Colonic mucosa (tissue), 4 donors: ENCODE measurements around the gene CHSY1. TPM values are rescaled to one million over a fixed set of nuclear protein-coding genes. Genes with fewer than 3 reads are reported as not detected.

Source experiments
- DNase-seq: peaks from one replicate; pipeline ENCODE4 v3.0.0-alpha.2; 2020
- H3K27ac ChIP-seq: fragments of 200-600 bp; one replicate; pipeline ENCODE4 v1.8.0; 2021
- H3K27me3 ChIP-seq: fragments of 200-600 bp; one replicate; pipeline ENCODE4 v1.8.0; 2021
- H3K36me3 ChIP-seq: fragments of 200-600 bp; one replicate; pipeline ENCODE4 v1.8.0; 2021
- H3K4me1 ChIP-seq: fragments of 200-600 bp; one replicate; pipeline ENCODE4 v1.8.0; 2021; ENCODE audit warnings: mild to moderate bottlenecking
- H3K4me3 ChIP-seq: fragments of 200-600 bp; one replicate; pipeline ENCODE4 v1.8.0; 2021
- H3K9ac ChIP-seq, 2 donors: one replicate each; pipeline ENCODE4 v1.7.0; 2013; ENCODE audit warnings: control low read depth in 2 of 2, low read depth in 2 of 2, low read length in 2 of 2
- H3K9me3 ChIP-seq: fragments of 200-600 bp; one replicate; pipeline ENCODE4 v1.8.0; 2021
- CTCF ChIP-seq: fragments of 200-600 bp; IDR thresholded peaks from one replicate; pipeline ENCODE4 v1.8.0; 2022; ENCODE audit warnings: antibody characterized with exemption, mild to moderate bottlenecking
- intact Hi-C: fragments of 100-400 bp; cut with DNase I; formaldehyde crosslinking; loops from one replicate; pipeline ENCODE4 v1.14.1; 2022
- total RNA-seq, 2 donors: library from RNA; stranded (reverse); fragmentation: NEBNext Ultra II Directional in 1 of 2; extraction: Animal tissue kit (Norgen Biotek cat#: 25700) in 1 of 2; gene quantifications; one replicate each; pipeline ENCODE4 v1.2.1, GENCODE V29; 2021
- donor health status: healthy.
- donor health status: DM: no; HTN: no; CAD: no.
- donor health status: DM: no; HTN: no; CAD: no.

The CHSY1 gene
- total RNA-seq, 2 donors from 2014 or later: 12.3 to 13.7 TPM

DNA sequence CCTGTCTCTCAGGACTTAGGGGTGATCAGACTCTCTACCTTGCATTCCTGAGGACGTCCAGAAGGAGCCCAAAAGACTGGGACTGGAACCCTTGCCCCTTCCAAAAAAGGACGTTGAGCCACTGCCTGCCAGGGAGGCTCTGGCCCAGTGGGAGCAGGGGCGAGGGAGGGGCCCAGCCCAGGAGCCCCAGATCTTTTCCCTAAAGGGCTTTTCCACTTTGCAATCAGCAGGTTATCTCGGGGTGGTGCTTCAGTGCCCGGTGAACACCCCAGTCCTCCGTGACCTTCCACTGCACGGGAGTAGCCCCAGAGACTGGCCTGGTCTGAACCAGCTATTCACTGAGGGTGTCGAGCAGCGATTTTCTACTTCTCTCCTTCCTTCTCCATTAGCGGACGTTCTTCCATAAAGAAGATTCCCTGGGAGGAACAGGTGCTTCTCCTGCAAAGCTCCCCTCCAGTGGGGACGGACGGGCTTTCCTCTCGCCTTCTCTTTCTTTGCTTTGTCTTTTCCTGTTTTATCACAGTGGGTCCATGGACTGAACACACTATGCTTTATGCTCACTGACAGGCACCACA is 113.7 kb downstream of the CHSY1 start:
- Histone ChIP-seq H3K9ac (no peak overlapping the region), H3K4me3 (no peak overlapping the region), H3K27ac (no peak overlapping the region), H3K9me3 (no peaks in the 10 kb centered on the region), H3K27me3 (no peaks in the 10 kb centered on the region), H3K4me1 (no peaks in the 10 kb centered on the region), H3K36me3 (no peaks in the 10 kb centered on the region)
- intact Hi-C loops: no loop called here
- DNase-seq: no peak
- no peak for TF ChIP-seq CTCF

- Histone ChIP-seq H3K36me3 (no peaks in the 10 kb centered on the region), H3K27ac (no peak overlapping the region), H3K27me3 (no peaks in the 10 kb centered on the region), H3K4me3 (no peak overlapping the region), H3K4me1 (no peaks in the 10 kb centered on the region), H3K9ac (no peak overlapping the region), H3K9me3 (no peaks in the 10 kb centered on the region)
- TF ChIP-seq CTCF: no peak
- DNase-seq: no peak
- intact Hi-C loops: no loop called here
Observed at GRCh38 chr15:101137312-101137940, 114.4 kb downstream of the CHSY1 start.

GRCh38 chr15:101136381-101137268 is 115.2 kb downstream of the CHSY1 start:
- no peak for DNase-seq
- Histone ChIP-seq H3K36me3 (no peaks in the 10 kb centered on the region), H3K9ac (no peak overlapping the region), H3K27me3 (no peaks in the 10 kb centered on the region), H3K4me1 (no peaks in the 10 kb centered on the region), H3K4me3 (no peak overlapping the region), H3K9me3 (no peaks in the 10 kb centered on the region), H3K27ac (no peak overlapping the region)
- TF ChIP-seq CTCF: no peak
- intact Hi-C loops: no loop called here

DNA sequence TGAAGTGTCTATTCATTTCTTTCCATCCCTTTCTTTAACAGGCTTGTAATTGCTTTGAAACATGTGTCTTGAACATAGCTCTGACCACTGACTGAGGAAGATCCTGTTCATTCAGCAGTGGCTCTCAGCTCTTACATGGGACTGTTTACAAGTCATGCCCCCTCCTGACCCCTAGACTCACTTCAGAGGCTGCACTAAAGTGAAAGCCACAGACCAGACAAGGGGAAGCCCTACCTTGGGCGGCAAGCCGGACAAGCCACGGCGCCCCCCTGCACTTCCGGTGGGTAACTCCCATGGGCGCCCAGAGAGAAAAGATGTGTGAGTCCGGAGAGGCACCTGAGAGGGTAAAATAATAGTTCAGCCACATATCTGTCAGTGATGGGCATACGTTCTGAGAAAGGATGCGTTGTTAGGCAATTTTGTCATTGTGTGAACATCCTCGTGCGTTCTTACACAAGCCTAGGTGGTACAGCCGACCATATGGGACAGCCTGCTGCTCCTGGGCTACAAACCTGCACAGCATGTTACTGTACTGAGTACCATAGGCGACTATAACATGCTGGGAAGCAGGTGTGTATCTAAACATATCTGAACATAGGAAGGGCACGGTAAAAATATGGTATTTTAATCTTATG is 116.2 kb downstream of the CHSY1 start:
- TF ChIP-seq CTCF: no peak
- no peak overlapping the region for H3K9ac ChIP-seq
- intact Hi-C loops: no loop called here
- no peaks in the 10 kb centered on the region for H3K4me1 ChIP-seq
- H3K27ac ChIP-seq: no peak overlapping the region
- no peaks in the 10 kb centered on the region for H3K27me3 ChIP-seq
- no peak for DNase-seq
- H3K4me3 ChIP-seq: no peak overlapping the region
- no peaks in the 10 kb centered on the region for H3K36me3 ChIP-seq
- no peaks in the 10 kb centered on the region for H3K9me3 ChIP-seq

- H3K4me3 ChIP-seq: no peak overlapping the region
- DNase-seq: no peak
- H3K9me3 ChIP-seq: no peaks in the 10 kb centered on the region
- no peak for TF ChIP-seq CTCF
- H3K27me3 ChIP-seq: no peaks in the 10 kb centered on the region
- no peaks in the 10 kb centered on the region for H3K36me3 ChIP-seq
- no peak overlapping the region for H3K27ac ChIP-seq
- no peaks in the 10 kb centered on the region for H3K4me1 ChIP-seq
- intact Hi-C loops: no loop called here
- no peak overlapping the region for H3K9ac ChIP-seq
Observed at GRCh38 chr15:101134780-101135179, 117.1 kb downstream of the CHSY1 start.
